GM21381 (cell line): ENCODE measurements around the gene SCNN1G.
"Not testable (repeated sequence)": the region's sequence is repeated elsewhere in the genome, so short reads cannot be mapped to it uniquely, and the experiment has no call there.

ENCODE experiments used
- ATAC-seq: cut with Tn5 transposase; IDR thresholded peaks from one replicate; pipeline ENCODE4 v1.9.1; 2021; ENCODE audit warnings: mild to moderate bottlenecking, moderate library complexity; ENCODE audit not compliant: unreplicated experiment

SCNN1G gene

GRCh38 chr16:23182679-23183542 lies at the start of gene SCNN1G:
TSS of gene SCNN1G (plus strand) at chr16:23182745. CDS start at chr16:23186272, 3,527 bp downstream.
- ATAC-seq, result peak; percentile 21

GRCh38 chr16:23132775-23133463 lies 49.6 kb upstream of the SCNN1G start:
- no peak for ATAC-seq

- ATAC-seq, result no peak
Measured at GRCh38 chr16:23134274-23134673, 48.3 kb upstream of the SCNN1G start.

GRCh38 chr16:23137256-23137655 lies 45.3 kb upstream of the SCNN1G start:
- no peak for ATAC-seq

GRCh38 chr16:23137818-23138217 lies 44.7 kb upstream of the SCNN1G start:
- ATAC-seq, result no peak

GRCh38 chr16:23140107-23140506 lies 42.4 kb upstream of the SCNN1G start:
- no peak for ATAC-seq

GRCh38 chr16:23141033-23141432 lies 41.5 kb upstream of the SCNN1G start:
- no peak for ATAC-seq

- no peak for ATAC-seq
Measured at GRCh38 chr16:23141500-23141899, 41.0 kb upstream of the SCNN1G start.

- no peak for ATAC-seq
Measured at GRCh38 chr16:23141959-23142740, 40.4 kb upstream of the SCNN1G start.

GRCh38 chr16:23143391-23143790 lies 39.2 kb upstream of the SCNN1G start:
- no peak for ATAC-seq

- ATAC-seq, result not testable (repeated sequence)
Measured at GRCh38 chr16:23144393-23144792, 38.2 kb upstream of the SCNN1G start.

GRCh38 chr16:23145186-23145585 lies 37.4 kb upstream of the SCNN1G start:
- ATAC-seq, result no peak

GRCh38 chr16:23145608-23146007 lies 36.9 kb upstream of the SCNN1G start:
- no peak for ATAC-seq

- ATAC-seq, result no peak
Measured at GRCh38 chr16:23146877-23147601, 35.5 kb upstream of the SCNN1G start.

GRCh38 chr16:23147666-23148065 lies 34.9 kb upstream of the SCNN1G start:
- no peak for ATAC-seq

- no peak for ATAC-seq
Measured at GRCh38 chr16:23148166-23148512, 34.4 kb upstream of the SCNN1G start.

GRCh38 chr16:23148513-23149266 lies 33.9 kb upstream of the SCNN1G start:
- ATAC-seq, result peak; percentile 41

GRCh38 chr16:23149267-23149992 lies 33.1 kb upstream of the SCNN1G start, which contains the start of gene USP31:
TSS of gene USP31 (minus strand) at chr16:23149452. CDS start at chr16:23149270, 182 bp downstream.
- ATAC-seq, result peak; percentile 92

GRCh38 chr16:23149993-23150364 lies 32.6 kb upstream of the SCNN1G start:
- no peak for ATAC-seq
